B cell (primary cell): ENCODE measurements around the gene RAD51B. TPM values are rescaled to one million over a fixed set of nuclear protein-coding genes. Genes with fewer than 3 reads are reported as not detected.

Source experiments
- ATAC-seq: fragments of 200-7000 bp; cut with Tn5 transposase; one replicate; pipeline ENCODE4 v1.10.0; 2021; ENCODE audit warnings: low read depth, mild to moderate bottlenecking, moderate number of reproducible peaks, moderate library complexity
- CTCF ChIA-PET: fragments of 350-600 bp; sonication (Branson Sonifier 250); formaldehyde crosslinking; loops from one replicate; lab custom pipeline; 2021; ENCODE audit warnings: antibody characterized with exemption, inconsistent platforms; lab: Charles Lee
- POLR2A ChIA-PET: fragments of 350-600 bp; sonication (Branson Sonifier 250); formaldehyde crosslinking; loops from one replicate; lab custom pipeline; 2021; ENCODE audit warnings: antibody characterized with exemption; lab: Charles Lee
- DNase-seq: peaks from one replicate; pipeline ENCODE4 v3.0.0; 2013
- H2AFZ ChIP-seq: 2 replicates; pipeline ENCODE4 v1.6.1; 2012; ENCODE audit warnings: mild to moderate bottlenecking, low read depth, low read length; ENCODE audit not compliant: insufficient read depth, poor library complexity, severe bottlenecking
- H3K27ac ChIP-seq, 2 donors: 1 replicate in 1 of 2; 2 replicates in 1 of 2; pipeline ENCODE4 v1.5.1; 2012 to 2013; ENCODE audit warnings: low read length in 2 of 2, mild to moderate bottlenecking in 2 of 2, moderate library complexity in 1 of 2
- H3K27me3 ChIP-seq, 4 experiments: fragments of 200-600 bp in 1 of 4; sonication (generic) in 1 of 4; replicated peaks in 1 of 4; 1 replicate in 2 of 4; 2 replicates in 2 of 4; pipeline versions ENCODE4 v1.6.1 to v1.7.0; 2013 to 2016; ENCODE audit warnings: low read length in 3 of 4, mild to moderate bottlenecking in 2 of 4, mixed read lengths in 1 of 4, moderate library complexity in 1 of 4; ENCODE audit not compliant: insufficient read depth in 4 of 4, control insufficient read depth in 3 of 4; ENCODE audit errors: control extremely low read depth in 1 of 4
- H3K36me3 ChIP-seq, 2 experiments: replicated peaks in 1 of 2; 1 replicate in 1 of 2; 2 replicates in 1 of 2; pipeline versions ENCODE4 v1.6.1 to v1.7.1; 2013; ENCODE audit warnings: low read length in 1 of 2; ENCODE audit not compliant: insufficient read depth in 2 of 2, control insufficient read depth in 1 of 2; ENCODE audit errors: control extremely low read depth in 1 of 2, extremely low read depth in 1 of 2
- H3K4me1 ChIP-seq, 2 donors: fragments of 200-600 bp in 1 of 2; sonication (generic) in 1 of 2; 1 replicate in 1 of 2; 2 replicates in 1 of 2; pipeline versions ENCODE4 v1.5.1 to v1.6.1; 2013 to 2017; ENCODE audit warnings: low read length in 2 of 2; ENCODE audit not compliant: control insufficient read depth in 2 of 2, insufficient read depth in 2 of 2
- H3K4me2 ChIP-seq: replicated peaks from 2 replicates; pipeline ENCODE3; 2012; ENCODE audit warnings: mild to moderate bottlenecking, low read depth, low read length; ENCODE audit not compliant: poor library complexity, severe bottlenecking
- H3K4me3 ChIP-seq, 5 experiments: fragments of 200-600 bp in 1 of 5; sonication (generic) in 1 of 5; 1 replicate in 3 of 5; 2 replicates in 2 of 5; pipeline versions ENCODE4 v1.5.1 to v1.7.0; 2011 to 2016; ENCODE audit warnings: low read length in 4 of 5, mild to moderate bottlenecking in 4 of 5, low read depth in 2 of 5, control low read depth in 1 of 5, moderate library complexity in 1 of 5; ENCODE audit not compliant: insufficient read depth in 1 of 5; ENCODE audit errors: control extremely low read depth in 1 of 5, extremely low read depth in 1 of 5
- H3K79me2 ChIP-seq: fragments of 200-600 bp; sonication (generic); one replicate; pipeline ENCODE4 v1.6.0; 2016; ENCODE audit warnings: low read length; ENCODE audit not compliant: control insufficient read depth, insufficient read depth
- H3K9ac ChIP-seq: fragments of 200-600 bp; sonication (generic); 2 replicates; pipeline ENCODE4 v1.6.1; 2017; ENCODE audit warnings: mild to moderate bottlenecking, low read length, moderate library complexity
- H3K9me3 ChIP-seq, 3 donors: one replicate each; pipeline versions ENCODE4 v1.6.1 to v1.7.1; 2013; ENCODE audit warnings: low read length in 2 of 3; ENCODE audit not compliant: control insufficient read depth in 2 of 3, insufficient read depth in 1 of 3; ENCODE audit errors: control extremely low read depth in 1 of 3
- H4K20me1 ChIP-seq: 2 replicates; pipeline ENCODE4 v1.6.0; 2012; ENCODE audit warnings: mild to moderate bottlenecking, low read length; ENCODE audit not compliant: insufficient read depth, control insufficient read depth, poor library complexity, severe bottlenecking
- H3K27ac Mint-ChIP-seq: one replicate; pipeline ENCODE4 v1.8.0; 2021; ENCODE audit warnings: mixed read lengths
- H3K27me3 Mint-ChIP-seq: one replicate; pipeline ENCODE4 v1.8.0; 2021; ENCODE audit warnings: mixed read lengths
- H3K4me1 Mint-ChIP-seq: one replicate; pipeline ENCODE4 v1.8.0; 2021; ENCODE audit warnings: mixed read lengths
- H3K4me3 Mint-ChIP-seq: one replicate; pipeline ENCODE4 v1.8.0; 2021; ENCODE audit warnings: mixed read lengths
- H3K9me3 Mint-ChIP-seq: one replicate; pipeline ENCODE4 v1.8.0; 2022; ENCODE audit warnings: mixed read lengths; ENCODE audit not compliant: insufficient read depth
- EZH2 ChIP-seq: IDR thresholded peaks from 2 replicates; pipeline ENCODE4 v1.6.1; 2012; ENCODE audit warnings: borderline replicate concordance, low read depth, mild to moderate bottlenecking, moderate library complexity, low read length; ENCODE audit not compliant: insufficient read depth, poor library complexity, severe bottlenecking
- WGBS: methylation state at CpG from one replicate; pipeline ENCODE4 v1.1.5; 2013; ENCODE audit warnings: missing lambda C conversion rate; ENCODE audit not compliant: insufficient coverage; 5-methylcytosine and 5-hydroxymethylcytosine counted together
- intact Hi-C: fragments of 100-400 bp; cut with micrococcal nuclease; formaldehyde crosslinking; loops from one replicate; pipeline ENCODE4 v1.10.0; 2022
- polyA plus RNA-seq: library from polyadenylated mRNA; depleted of rRNA; stranded (reverse); fragments of >200 nt; gene quantifications from 2 replicates; pipeline ENCODE4 v1.2.3, GENCODE V29; 2012
- total RNA-seq, 2 donors: library from RNA; stranded (reverse); fragments of 120-200 nt in 1 of 2; gene quantifications; 1 replicate in 1 of 2; 2 replicates in 1 of 2; pipeline versions ENCODE4 v1.2.3 to v1.2.4, GENCODE V29; 2013 to 2022
- TF ChIP-seq, protein P1 (sequence below): fragments of 200-600 bp; IDR thresholded peaks from one replicate; pipeline ENCODE4 v1.8.0; 2022; ENCODE audit warnings: antibody characterized with exemption, mild to moderate bottlenecking

RAD51B gene
- total and polyA plus RNA-seq, 2 donors (not counting 1 experiment from before 2014, with no cell fraction given) = 6.5 to 60.6 TPM

GRCh38 chr14:68528040-68528687 lies 708.6 kb downstream of the RAD51B start:
- Histone ChIP-seq H3K36me3 (no peaks in the 10 kb centered on the region), H3K27ac (no peak overlapping the region), H3K4me3 (no peak overlapping the region), H3K9ac (no peak overlapping the region), H3K4me1 (peaks cover 20% of the 10 kb centered on the region in 2 donors), H3K27me3 (no peaks in the 10 kb centered on the region), H4K20me1 (no peaks in the 10 kb centered on the region), H3K79me2 (peaks cover 6% of the 10 kb centered on the region), H2AFZ (peak overlapping the region; percentile 55), H3K9me3 (peaks cover 6 to 28% (median 16%) of the 10 kb centered on the region in 3 donors), H3K4me2 (peak overlapping the region; percentile 38)
- H3K4me3 Mint-ChIP-seq = peak overlapping the region; percentile 52
- POLR2A ChIA-PET = no interaction called here
- CTCF ChIA-PET = no interaction called here
- intact Hi-C loops = no loop called here
- H3K4me1 Mint-ChIP-seq = peaks cover 21% of the 10 kb centered on the region
- DNase-seq (peak; percentile 32), ATAC-seq (no peak)
- peak overlapping the region; percentile 64 for H3K27ac Mint-ChIP-seq
- WGBS = 60% methylated on average over 2 of the region's 2 CpGs
- peaks cover 3% of the 10 kb centered on the region for H3K9me3 Mint-ChIP-seq
- H3K27me3 Mint-ChIP-seq = no peaks in the 10 kb centered on the region
- TF ChIP-seq, protein P1, sequence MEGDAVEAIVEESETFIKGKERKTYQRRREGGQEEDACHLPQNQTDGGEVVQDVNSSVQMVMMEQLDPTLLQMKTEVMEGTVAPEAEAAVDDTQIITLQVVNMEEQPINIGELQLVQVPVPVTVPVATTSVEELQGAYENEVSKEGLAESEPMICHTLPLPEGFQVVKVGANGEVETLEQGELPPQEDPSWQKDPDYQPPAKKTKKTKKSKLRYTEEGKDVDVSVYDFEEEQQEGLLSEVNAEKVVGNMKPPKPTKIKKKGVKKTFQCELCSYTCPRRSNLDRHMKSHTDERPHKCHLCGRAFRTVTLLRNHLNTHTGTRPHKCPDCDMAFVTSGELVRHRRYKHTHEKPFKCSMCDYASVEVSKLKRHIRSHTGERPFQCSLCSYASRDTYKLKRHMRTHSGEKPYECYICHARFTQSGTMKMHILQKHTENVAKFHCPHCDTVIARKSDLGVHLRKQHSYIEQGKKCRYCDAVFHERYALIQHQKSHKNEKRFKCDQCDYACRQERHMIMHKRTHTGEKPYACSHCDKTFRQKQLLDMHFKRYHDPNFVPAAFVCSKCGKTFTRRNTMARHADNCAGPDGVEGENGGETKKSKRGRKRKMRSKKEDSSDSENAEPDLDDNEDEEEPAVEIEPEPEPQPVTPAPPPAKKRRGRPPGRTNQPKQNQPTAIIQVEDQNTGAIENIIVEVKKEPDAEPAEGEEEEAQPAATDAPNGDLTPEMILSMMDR = no peak
- TF ChIP-seq EZH2 = no peak

GRCh38 chr14:68530443-68530842 lies 710.9 kb downstream of the RAD51B start:
- WGBS = no CpG with 5 or more reads among the region's 1 CpG
- Histone ChIP-seq H3K36me3 (no peaks in the 10 kb centered on the region), H3K79me2 (peaks cover 6% of the 10 kb centered on the region), H3K4me2 (no peak overlapping the region), H3K4me1 (peaks cover 19 to 20% of the 10 kb centered on the region in 2 donors), H3K27ac (no peak overlapping the region), H3K4me3 (no peak overlapping the region), H3K27me3 (no peaks in the 10 kb centered on the region), H3K9ac (no peak overlapping the region), H2AFZ (no peak overlapping the region), H3K9me3 (peaks cover 10 to 28% (median 16%) of the 10 kb centered on the region in 3 donors), H4K20me1 (no peaks in the 10 kb centered on the region)
- Mint-ChIP-seq H3K4me3 (no peak overlapping the region), H3K27me3 (no peaks in the 10 kb centered on the region), H3K9me3 (peaks cover 7% of the 10 kb centered on the region), H3K4me1 (peaks cover 17% of the 10 kb centered on the region), H3K27ac (no peak overlapping the region)
- intact Hi-C loops = loop anchor here (5.0 kb wide), 1 partner anchor 78 kb away; no protein-coding TSS in a partner anchor
- POLR2A ChIA-PET = no interaction called here
- CTCF ChIA-PET = interaction anchor here (0.7 kb wide), 1 partner anchor 781 kb away, joined by 4 read pairs; no protein-coding TSS in a partner anchor
- DNase-seq (no peak), ATAC-seq (no peak)
- no peak for TF ChIP-seq EZH2
- TF ChIP-seq, protein P1 = no peak
